Smooth muscle cell (in vitro differentiated cells): Measurements from ENCODE around the gene CGB7. TPM values are rescaled to one million over a fixed set of nuclear protein-coding genes. Genes with fewer than 3 reads are reported as not detected.

Experiments used
- DNase-seq: peaks from one replicate; lab custom pipeline; 2025; ENCODE audit not compliant: unreplicated experiment; lab: John Stamatoyannopoulos, UW
- H2AFZ ChIP-seq: fragments of 200-600 bp; sonication (generic); 2 replicates; pipeline ENCODE4 v1.6.0; 2016; ENCODE audit warnings: antibody characterized with exemption, low read depth, mild to moderate bottlenecking
- H3F3A ChIP-seq: fragments of 200-600 bp; sonication (generic); 2 replicates; pipeline ENCODE4 v1.6.0; 2017; ENCODE audit warnings: antibody characterized with exemption, low read depth
- H3K27ac ChIP-seq: fragments of 200-600 bp; sonication (generic); 2 replicates; pipeline ENCODE4 v1.5.1; 2016; ENCODE audit warnings: low read depth, mild to moderate bottlenecking
- H3K27me3 ChIP-seq: fragments of 200-600 bp; sonication (generic); 2 replicates; pipeline ENCODE4 v1.6.1; 2016; ENCODE audit warnings: low read depth, mild to moderate bottlenecking
- H3K36me3 ChIP-seq: fragments of 200-600 bp; sonication (generic); 2 replicates; pipeline ENCODE4 v1.5.1; 2016; ENCODE audit warnings: low read depth
- H3K4me1 ChIP-seq: fragments of 200-600 bp; sonication (generic); 2 replicates; pipeline ENCODE4 v1.5.1; 2016; ENCODE audit warnings: low read depth
- H3K4me2 ChIP-seq: fragments of 200-600 bp; sonication (generic); 2 replicates; pipeline ENCODE4 v1.6.0; 2016; ENCODE audit warnings: mild to moderate bottlenecking
- H3K4me3 ChIP-seq: fragments of 200-600 bp; sonication (generic); 2 replicates; pipeline ENCODE4 v1.5.1; 2016; ENCODE audit warnings: mild to moderate bottlenecking
- H3K79me2 ChIP-seq: fragments of 200-600 bp; sonication (generic); 2 replicates; pipeline ENCODE4 v1.6.0; 2016; ENCODE audit warnings: low read depth, mild to moderate bottlenecking
- H3K9ac ChIP-seq: fragments of 200-600 bp; sonication (generic); 2 replicates; pipeline ENCODE4 v1.6.0; 2016; ENCODE audit warnings: low read depth
- H3K9me3 ChIP-seq: fragments of 200-600 bp; sonication (generic); replicated peaks from 2 replicates; pipeline ENCODE4 v1.5.1; 2016; ENCODE audit warnings: low read depth
- H4K20me1 ChIP-seq: fragments of 200-600 bp; sonication (generic); 2 replicates; pipeline ENCODE4 v1.6.0; 2016; ENCODE audit warnings: low read depth
- CTCF ChIP-seq: fragments of 200-600 bp; sonication (generic); IDR thresholded peaks from 2 replicates; pipeline ENCODE4 v1.5.1; 2017; ENCODE audit warnings: borderline replicate concordance, mild to moderate bottlenecking, antibody characterized with exemption; ENCODE audit not compliant: insufficient read depth, poor library complexity, severe bottlenecking
- WGBS: methylation state at CpG from one replicate; pipeline ENCODE4 v1.1.7; 2016; ENCODE audit warnings: low lambda C conversion rate; 5-methylcytosine and 5-hydroxymethylcytosine counted together
- polyA plus RNA-seq: library from polyadenylated mRNA; unstranded; fragments of >200 nt; fragmentation: Nextera tagmentation; extraction: Ambion mirVana; gene quantifications from 2 replicates; pipeline ENCODE4 v1.2.1, GENCODE V29; 2016
- total RNA-seq: library from RNA; depleted of rRNA; stranded (reverse); fragments of >200 nt; gene quantifications from 2 replicates; pipeline ENCODE4 v1.2.3, GENCODE V29; 2014

CGB7 gene
- total and polyA plus RNA-seq, 2 experiments from 2014 or later = 2.0 to 2.5 TPM

- peaks cover 18% of the 10 kb centered on the region for H3K4me1 ChIP-seq
- H2AFZ ChIP-seq = peak within 1 kb of the TSS; percentile 97
- H3K36me3 ChIP-seq = no peaks in the 10 kb centered on the region
- peak within 1 kb of the TSS; percentile 72 for H3K27ac ChIP-seq
- no peaks in the 10 kb centered on the region for H3F3A ChIP-seq
- peak; percentile 97 for DNase-seq
- H4K20me1 ChIP-seq = peaks cover 47% of the 10 kb centered on the region
- peak within 1 kb of the TSS; percentile 86 for H3K4me2 ChIP-seq
- no peaks in the 10 kb centered on the region for H3K27me3 ChIP-seq
- peak within 1 kb of the TSS; percentile 79 for H3K4me3 ChIP-seq
- H3K79me2 ChIP-seq = peaks cover 48% of the 10 kb centered on the region
- H3K9me3 ChIP-seq = no peaks in the 10 kb centered on the region
- WGBS = 1% methylated on average over 85 of the region's 89 CpGs
- TF ChIP-seq CTCF = no peak
- peak within 1 kb of the TSS; percentile 92 for H3K9ac ChIP-seq
These were observed 27.7 kb upstream of the CGB7 start, which contains the start of gene SNRNP70 for GRCh38 chr19:49085020-49085867. TSS of gene SNRNP70 (plus strand) at chr19:49085451. CDS start at chr19:49086415, 964 bp downstream.

GRCh38 chr19:49084206-49085019, 26.9 kb upstream of the CGB7 start:
- H3K9ac ChIP-seq = peak overlapping the region; percentile 57
- peak overlapping the region; percentile 79 for H3K4me3 ChIP-seq
- H3K4me1 ChIP-seq = peaks cover 18% of the 10 kb centered on the region
- H3F3A ChIP-seq = no peaks in the 10 kb centered on the region
- 82% methylated on average over 26 of the region's 26 CpGs for WGBS
- no peak for DNase-seq
- peaks cover 41% of the 10 kb centered on the region for H3K79me2 ChIP-seq
- no peaks in the 10 kb centered on the region for H3K36me3 ChIP-seq
- peaks cover 39% of the 10 kb centered on the region for H4K20me1 ChIP-seq
- peak overlapping the region; percentile 43 for H3K27ac ChIP-seq
- no peak for TF ChIP-seq CTCF
- peak overlapping the region; percentile 97 for H2AFZ ChIP-seq
- no peaks in the 10 kb centered on the region for H3K9me3 ChIP-seq
- no peaks in the 10 kb centered on the region for H3K27me3 ChIP-seq
- H3K4me2 ChIP-seq = peak overlapping the region; percentile 86

GRCh38 chr19:49081273-49081672, 23.7 kb upstream of the CGB7 start:
- no peaks in the 10 kb centered on the region for H3K36me3 ChIP-seq
- H3K4me1 ChIP-seq = peaks cover 6% of the 10 kb centered on the region
- no peak overlapping the region for H3K4me2 ChIP-seq
- no peaks in the 10 kb centered on the region for H3K9me3 ChIP-seq
- no peak overlapping the region for H2AFZ ChIP-seq
- 94% methylated on average over 1 of the region's 1 CpG for WGBS
- H4K20me1 ChIP-seq = peaks cover 7% of the 10 kb centered on the region
- DNase-seq = no peak
- H3F3A ChIP-seq = no peaks in the 10 kb centered on the region
- H3K27ac ChIP-seq = no peak overlapping the region
- no peak overlapping the region for H3K9ac ChIP-seq
- H3K79me2 ChIP-seq = peaks cover 10% of the 10 kb centered on the region
- no peak overlapping the region for H3K4me3 ChIP-seq
- TF ChIP-seq CTCF = no peak
- no peaks in the 10 kb centered on the region for H3K27me3 ChIP-seq
